Hepatocyte (in vitro differentiated cells): ENCODE results near the gene TPCN2. TPM values are rescaled to one million over a fixed set of nuclear protein-coding genes. Genes with fewer than 3 reads are reported as not detected.

Experiments used
- DNase-seq: peaks from one replicate; pipeline ENCODE4 v3.0.0-alpha.2; 2016; ENCODE audit warnings: low spot score
- H2AFZ ChIP-seq: fragments of 200-600 bp; sonication (generic); 2 replicates; pipeline ENCODE4 v1.6.0; 2016; ENCODE audit warnings: antibody characterized with exemption, mild to moderate bottlenecking
- H3K27ac ChIP-seq: fragments of 200-600 bp; sonication (generic); 2 replicates; pipeline ENCODE4 v1.5.1; 2016; ENCODE audit warnings: mild to moderate bottlenecking
- H3K27me3 ChIP-seq: fragments of 200-600 bp; sonication (generic); 2 replicates; pipeline ENCODE4 v1.6.1; 2016
- H3K36me3 ChIP-seq: fragments of 200-600 bp; sonication (generic); replicated peaks from 2 replicates; pipeline ENCODE4 v1.5.1; 2016; ENCODE audit warnings: low read depth; ENCODE audit not compliant: insufficient read depth
- H3K4me1 ChIP-seq: fragments of 200-600 bp; sonication (generic); 2 replicates; pipeline ENCODE4 v1.5.1; 2016; ENCODE audit warnings: mild to moderate bottlenecking, moderate library complexity; ENCODE audit not compliant: insufficient read depth
- H3K4me2 ChIP-seq: fragments of 200-600 bp; sonication (generic); 2 replicates; pipeline ENCODE4 v1.6.0; 2016
- H3K4me3 ChIP-seq: fragments of 200-600 bp; sonication (generic); 2 replicates; pipeline ENCODE4 v1.5.1; 2016; ENCODE audit warnings: mild to moderate bottlenecking
- H3K79me2 ChIP-seq: fragments of 200-600 bp; sonication (generic); 2 replicates; pipeline ENCODE4 v1.6.0; 2017; ENCODE audit warnings: mild to moderate bottlenecking
- H3K9me2 ChIP-seq: fragments of 200-600 bp; sonication (generic); replicated peaks from 2 replicates; pipeline ENCODE4 v1.6.0; 2017; ENCODE audit warnings: mild to moderate bottlenecking; ENCODE audit not compliant: insufficient read depth
- H3K9me3 ChIP-seq: fragments of 200-600 bp; sonication (generic); 2 replicates; pipeline ENCODE4 v1.5.1; 2016; ENCODE audit warnings: low read depth, mild to moderate bottlenecking
- H4K20me1 ChIP-seq: fragments of 200-600 bp; sonication (generic); 2 replicates; pipeline ENCODE4 v1.6.0; 2016; ENCODE audit warnings: mild to moderate bottlenecking; ENCODE audit not compliant: insufficient read depth, poor library complexity, severe bottlenecking
- EZH2 ChIP-seq: fragments of 200-600 bp; sonication (generic); IDR thresholded peaks from 2 replicates; pipeline ENCODE4 v1.6.1; 2016; ENCODE audit warnings: antibody characterized with exemption, mild to moderate bottlenecking, borderline replicate concordance
- EZH2phosphoT487 ChIP-seq: fragments of 200-600 bp; sonication (generic); IDR thresholded peaks from one replicate; pipeline ENCODE4 v1.6.1; 2018; ENCODE audit warnings: antibody characterized with exemption, mild to moderate bottlenecking, low read depth, moderate library complexity; ENCODE audit not compliant: unreplicated experiment, severe bottlenecking
- WGBS: methylation state at CpG from one replicate; pipeline ENCODE4 v1.1.6; 2016; ENCODE audit warnings: low lambda C conversion rate; ENCODE audit errors: missing lambda C conversion rate; 5-methylcytosine and 5-hydroxymethylcytosine counted together
- polyA plus RNA-seq: library from polyadenylated mRNA; unstranded; fragments of >200 nt; fragmentation: Nextera tagmentation; extraction: Ambion mirVana; gene quantifications from 2 replicates; pipeline ENCODE4 v1.2.1, GENCODE V29; 2016
- total RNA-seq: library from RNA; depleted of rRNA; stranded (reverse); fragments of >200 nt; gene quantifications from 2 replicates; pipeline ENCODE4 v1.2.3, GENCODE V29; 2014
- TF ChIP-seq, protein P1 (sequence below): fragments of 200-600 bp; sonication (generic); IDR thresholded peaks from 2 replicates; pipeline ENCODE4 v1.5.1; 2016; ENCODE audit warnings: antibody characterized with exemption, mild to moderate bottlenecking; ENCODE audit not compliant: poor library complexity

Gene TPCN2
- total and polyA plus RNA-seq, 2 experiments from 2014 or later, result 16.6 to 21.3 TPM

DNA sequence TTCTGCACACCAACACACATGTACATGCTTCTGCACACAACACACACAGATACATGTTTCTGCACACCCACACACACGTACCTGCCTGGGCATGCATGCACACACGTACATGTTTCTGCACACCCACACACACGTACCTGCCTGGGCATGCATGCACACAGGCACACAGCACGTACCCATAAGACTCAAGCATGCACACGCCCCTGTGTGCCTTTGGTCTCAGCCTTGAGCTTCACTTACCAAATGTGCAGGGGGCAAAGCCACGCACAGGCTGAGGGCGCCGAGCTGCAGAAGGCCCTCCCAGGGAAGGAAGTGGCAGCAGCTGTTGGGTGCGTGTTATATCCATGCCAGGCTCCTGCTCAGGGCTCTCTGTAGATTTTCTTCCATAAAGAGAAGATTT is 72.3 kb downstream of the TPCN2 start:
- TF ChIP-seq, protein P1, sequence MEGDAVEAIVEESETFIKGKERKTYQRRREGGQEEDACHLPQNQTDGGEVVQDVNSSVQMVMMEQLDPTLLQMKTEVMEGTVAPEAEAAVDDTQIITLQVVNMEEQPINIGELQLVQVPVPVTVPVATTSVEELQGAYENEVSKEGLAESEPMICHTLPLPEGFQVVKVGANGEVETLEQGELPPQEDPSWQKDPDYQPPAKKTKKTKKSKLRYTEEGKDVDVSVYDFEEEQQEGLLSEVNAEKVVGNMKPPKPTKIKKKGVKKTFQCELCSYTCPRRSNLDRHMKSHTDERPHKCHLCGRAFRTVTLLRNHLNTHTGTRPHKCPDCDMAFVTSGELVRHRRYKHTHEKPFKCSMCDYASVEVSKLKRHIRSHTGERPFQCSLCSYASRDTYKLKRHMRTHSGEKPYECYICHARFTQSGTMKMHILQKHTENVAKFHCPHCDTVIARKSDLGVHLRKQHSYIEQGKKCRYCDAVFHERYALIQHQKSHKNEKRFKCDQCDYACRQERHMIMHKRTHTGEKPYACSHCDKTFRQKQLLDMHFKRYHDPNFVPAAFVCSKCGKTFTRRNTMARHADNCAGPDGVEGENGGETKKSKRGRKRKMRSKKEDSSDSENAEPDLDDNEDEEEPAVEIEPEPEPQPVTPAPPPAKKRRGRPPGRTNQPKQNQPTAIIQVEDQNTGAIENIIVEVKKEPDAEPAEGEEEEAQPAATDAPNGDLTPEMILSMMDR, result no peak
- TF ChIP-seq EZH2phosphoT487 (no peak), EZH2 (no peak)
- WGBS, result 94% methylated on average over 9 of the region's 9 CpGs
- H3K79me2 ChIP-seq, result no peaks in the 10 kb centered on the region

DNA sequence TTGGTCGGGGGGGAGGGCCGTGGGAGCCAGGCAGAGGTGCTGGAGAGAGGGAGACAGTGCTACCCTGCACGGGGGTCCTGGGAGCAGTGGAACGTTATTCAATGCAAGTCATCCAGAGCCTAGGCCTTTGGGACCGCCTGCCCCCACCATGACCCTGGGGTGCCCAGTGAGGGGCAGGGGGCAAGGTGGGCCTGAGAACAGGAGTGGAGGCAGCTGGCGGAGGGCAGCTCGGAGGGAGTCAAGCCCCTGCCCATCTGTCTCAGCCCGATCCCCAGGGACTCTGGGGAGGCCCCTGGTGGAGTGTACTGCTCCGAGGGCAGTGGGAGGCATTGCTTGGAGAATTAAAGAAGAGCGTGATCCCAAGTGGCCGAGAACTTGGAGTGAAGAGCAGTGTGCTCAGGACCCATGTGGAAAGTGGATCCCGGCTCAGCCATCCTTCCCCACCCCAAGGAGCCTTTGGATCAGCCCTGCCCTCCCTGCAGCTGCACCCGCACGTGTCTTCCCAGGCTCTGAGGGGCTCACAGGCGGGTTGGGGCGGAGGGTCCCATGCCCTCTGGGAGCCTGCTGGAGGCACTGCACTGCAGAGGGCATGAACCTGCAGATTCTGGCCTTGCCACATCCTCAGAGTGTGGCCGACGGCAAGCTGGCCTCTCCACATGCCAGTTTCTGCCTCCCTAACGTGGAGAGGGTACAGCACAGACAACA is 73.0 kb downstream of the TPCN2 start:
- 93% methylated on average over 15 of the region's 19 CpGs for WGBS
- Histone ChIP-seq H3K79me2 (no peaks in the 10 kb centered on the region), H3K36me3 (no peaks in the 10 kb centered on the region), H3K9me3 (no peaks in the 10 kb centered on the region), H3K4me3 (no peak overlapping the region), H3K4me1 (peaks cover 22% of the 10 kb centered on the region), H3K27me3 (no peaks in the 10 kb centered on the region), H3K4me2 (no peak overlapping the region), H2AFZ (no peak overlapping the region), H4K20me1 (no peaks in the 10 kb centered on the region), H3K9me2 (no peaks in the 10 kb centered on the region), H3K27ac (peak overlapping the region; percentile 79)
- TF ChIP-seq EZH2phosphoT487, result no peak
- TF ChIP-seq, protein P1, result no peak
- no peak for TF ChIP-seq EZH2
- no peak for DNase-seq

More for the DNA sequence above, 72.3 kb downstream of the TPCN2 start:
- H4K20me1 ChIP-seq, result no peaks in the 10 kb centered on the region
- no peaks in the 10 kb centered on the region for H3K9me3 ChIP-seq
- H3K9me2 ChIP-seq, result no peaks in the 10 kb centered on the region
- no peak overlapping the region for H3K4me3 ChIP-seq
- no peak overlapping the region for H3K4me2 ChIP-seq
- peaks cover 22% of the 10 kb centered on the region for H3K4me1 ChIP-seq
- no peaks in the 10 kb centered on the region for H3K36me3 ChIP-seq
- no peak overlapping the region for H3K27ac ChIP-seq
- no peaks in the 10 kb centered on the region for H3K27me3 ChIP-seq
- no peak overlapping the region for H2AFZ ChIP-seq
- DNase-seq, result no peak

DNA sequence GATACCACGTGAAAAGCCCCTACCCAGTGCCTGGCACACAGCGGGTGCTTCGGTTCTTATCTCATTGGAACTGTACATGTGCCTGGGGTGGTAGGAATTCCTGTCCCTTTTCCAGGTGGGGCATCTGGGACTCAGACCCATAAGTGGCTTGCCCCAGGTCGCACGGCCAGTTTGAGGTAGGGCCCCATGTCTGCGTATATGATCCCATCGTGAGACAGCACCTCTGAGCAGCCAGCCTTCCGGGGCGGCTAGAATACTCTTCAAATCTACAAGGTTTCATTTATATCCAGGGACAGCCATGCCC is 73.5 kb downstream of the TPCN2 start:
- Histone ChIP-seq H3K4me2 (peak overlapping the region; percentile 70), H2AFZ (no peak overlapping the region), H3K27me3 (no peaks in the 10 kb centered on the region), H3K4me3 (no peak overlapping the region), H3K27ac (peak overlapping the region; percentile 79), H3K9me3 (no peaks in the 10 kb centered on the region), H3K79me2 (no peaks in the 10 kb centered on the region), H3K9me2 (no peaks in the 10 kb centered on the region), H3K36me3 (no peaks in the 10 kb centered on the region), H4K20me1 (no peaks in the 10 kb centered on the region), H3K4me1 (peaks cover 22% of the 10 kb centered on the region)
- WGBS, result 79% methylated on average over 9 of the region's 9 CpGs
- no peak for DNase-seq
- TF ChIP-seq, protein P1, result no peak
- TF ChIP-seq EZH2 (no peak), EZH2phosphoT487 (no peak)
